Midbrain (tissue), 1 donor: ENCODE results near the gene ABCC4.
"Not testable (repeated sequence)": the region's sequence is repeated elsewhere in the genome, so short reads cannot be mapped to it uniquely, and the experiment has no call there.

Experiments
- DNase-seq: peaks from one replicate; lab custom pipeline; 2025; lab: John Stamatoyannopoulos, UW

Gene ABCC4

GRCh38 chr13:95298169-95298965 lies 2.9 kb downstream of the ABCC4 start:
- DNase-seq = no peak

GRCh38 chr13:95296326-95296925 lies 4.8 kb downstream of the ABCC4 start:
- no peak for DNase-seq

DNA sequence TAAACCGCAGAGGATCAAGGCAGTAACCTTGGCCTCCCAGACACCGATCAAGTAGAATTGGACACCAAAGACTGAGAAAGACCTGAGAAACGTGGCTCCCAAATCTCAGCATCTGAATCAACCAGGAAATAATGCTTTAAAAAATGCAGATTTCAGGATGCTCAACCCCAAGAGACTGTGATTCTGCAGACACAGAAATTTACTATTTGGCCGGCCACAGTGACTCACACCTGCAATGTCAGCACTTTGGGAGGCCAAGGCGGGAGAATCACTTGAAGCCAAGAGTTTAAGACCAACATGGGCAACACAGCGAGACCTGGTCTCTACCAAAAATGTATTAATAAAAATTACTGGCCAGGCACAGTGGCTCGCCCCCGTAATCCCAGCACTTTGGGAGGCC lies 6.2 kb downstream of the ABCC4 start:
- no peak for DNase-seq

DNA sequence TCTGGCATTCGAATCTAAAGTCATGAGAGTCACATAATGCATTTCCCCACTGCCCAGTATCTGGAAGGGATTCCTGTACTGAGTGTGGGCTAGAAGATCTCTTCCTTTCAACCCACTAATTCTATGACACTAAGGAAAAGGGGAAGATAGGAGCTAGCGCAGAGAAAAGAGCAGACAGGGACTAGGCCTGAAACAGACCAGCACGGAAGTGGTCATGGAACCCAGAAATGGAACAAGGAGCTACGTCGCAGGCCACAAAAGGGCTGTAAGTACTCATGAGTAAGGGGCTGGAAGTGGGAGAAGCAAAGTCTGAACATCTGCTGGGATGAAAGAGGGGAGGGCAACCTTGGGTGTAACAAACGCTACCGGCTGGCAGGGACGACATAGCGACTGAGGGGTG lies 8.6 kb downstream of the ABCC4 start:
- no peak for DNase-seq

GRCh38 chr13:95289901-95290300 lies 11.3 kb downstream of the ABCC4 start:
- DNase-seq = not testable (repeated sequence)

GRCh38 chr13:95289020-95289444 lies 12.2 kb downstream of the ABCC4 start:
- no peak for DNase-seq

DNA sequence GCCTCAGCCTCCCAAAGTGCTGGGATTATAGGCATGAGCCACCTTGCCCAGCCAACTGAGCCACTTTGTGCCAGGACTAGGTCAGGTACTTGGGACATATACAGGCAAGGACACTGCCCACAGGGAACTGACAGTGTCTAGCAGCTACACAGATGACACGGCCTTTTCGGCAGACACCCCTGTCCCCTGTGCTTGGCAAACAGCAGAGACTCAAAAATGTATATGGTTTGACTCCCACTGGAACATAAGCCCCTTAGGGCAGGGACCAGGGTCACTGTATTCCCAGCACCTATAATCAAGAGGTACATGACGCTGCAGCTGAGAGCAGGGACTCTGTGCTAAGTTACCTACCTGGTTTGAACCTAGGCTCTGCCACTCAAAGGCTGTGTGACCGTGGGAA lies 16.8 kb downstream of the ABCC4 start:
- no peak for DNase-seq

- DNase-seq = no peak
Measured at GRCh38 chr13:95279016-95279415, 22.2 kb downstream of the ABCC4 start.

DNA sequence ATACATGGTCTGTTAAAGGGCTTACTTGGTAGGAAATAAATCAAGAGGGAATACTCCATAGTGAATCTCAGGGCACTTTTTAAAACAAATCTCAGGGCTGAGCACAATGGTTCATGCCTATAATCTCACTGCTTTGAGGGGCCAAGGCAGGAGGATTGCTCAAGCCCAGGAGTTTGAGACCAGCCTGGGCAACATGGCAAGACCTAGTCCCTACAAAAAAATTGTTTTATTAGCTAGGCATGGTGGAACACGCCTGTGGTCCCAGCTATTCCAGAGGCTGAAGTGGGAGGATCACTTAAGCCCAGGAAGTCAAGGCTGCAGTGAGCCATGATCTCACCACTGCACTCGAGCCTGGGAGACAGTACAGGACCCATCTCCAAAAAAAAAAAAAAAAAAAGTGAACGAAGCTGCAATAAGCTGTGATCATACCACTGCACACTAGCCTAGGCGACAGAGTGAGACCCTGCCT lies 25.2 kb downstream of the ABCC4 start:
- DNase-seq = no peak

GRCh38 chr13:95275322-95276036 lies 25.8 kb downstream of the ABCC4 start:
- DNase-seq = no peak

- not testable (repeated sequence) for DNase-seq
Measured at GRCh38 chr13:95273592-95274132, 27.6 kb downstream of the ABCC4 start.

DNA sequence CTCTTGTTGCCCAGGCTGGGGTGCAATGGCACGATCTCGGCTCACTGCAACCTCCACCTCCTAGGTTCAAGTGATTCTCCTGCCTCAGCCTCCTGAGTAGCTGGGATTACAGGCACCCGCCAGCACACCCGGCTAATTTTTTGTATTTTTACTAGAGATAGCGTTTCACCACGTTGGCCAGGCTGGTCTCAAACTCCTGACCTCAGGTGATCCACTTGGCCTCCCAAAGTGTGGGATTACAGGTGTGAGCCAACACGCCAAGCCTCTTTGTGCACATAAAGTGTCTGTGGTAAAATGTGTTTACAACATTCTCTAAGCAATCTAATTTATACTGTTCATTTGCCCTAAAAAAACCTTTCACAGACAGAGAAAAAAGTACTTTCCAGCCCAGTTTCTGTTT lies 29.2 kb downstream of the ABCC4 start:
- DNase-seq = not testable (repeated sequence)

- no peak for DNase-seq
Measured at GRCh38 chr13:95269756-95270155, 31.5 kb downstream of the ABCC4 start.

- not testable (repeated sequence) for DNase-seq
Measured at GRCh38 chr13:95268343-95269065, 32.7 kb downstream of the ABCC4 start.

DNA sequence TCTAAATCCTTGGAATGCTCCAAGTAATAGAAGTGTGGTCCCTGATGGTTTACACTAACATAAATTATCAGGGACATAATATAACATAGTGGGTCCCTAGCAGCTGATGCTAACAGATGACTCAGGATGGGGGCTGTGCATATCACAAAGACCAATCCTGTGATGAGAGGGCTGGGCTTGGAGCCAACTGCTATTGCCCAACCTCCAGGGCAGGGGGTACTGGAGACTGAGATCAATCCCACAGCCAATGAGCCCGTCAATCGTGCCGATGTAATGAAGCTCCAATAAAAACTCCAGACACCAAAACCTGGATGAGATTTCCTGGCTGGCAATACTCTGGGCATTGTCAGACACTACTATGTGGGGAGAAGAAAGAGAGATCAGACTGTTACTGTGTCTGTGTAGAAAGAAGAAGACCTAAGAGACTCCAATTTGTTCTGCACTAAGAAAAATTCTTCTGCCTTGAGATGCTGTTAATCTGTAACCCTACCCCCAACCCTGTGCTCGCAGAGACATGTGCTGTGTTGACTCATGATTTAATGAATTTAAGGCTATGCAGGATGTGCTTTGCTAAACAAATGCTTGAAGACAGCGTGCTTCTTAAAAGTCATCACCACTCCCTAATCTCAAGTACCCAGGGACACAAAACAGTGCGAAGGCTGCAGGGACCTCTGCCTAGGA lies 33.4 kb downstream of the ABCC4 start:
- DNase-seq = no peak

DNA sequence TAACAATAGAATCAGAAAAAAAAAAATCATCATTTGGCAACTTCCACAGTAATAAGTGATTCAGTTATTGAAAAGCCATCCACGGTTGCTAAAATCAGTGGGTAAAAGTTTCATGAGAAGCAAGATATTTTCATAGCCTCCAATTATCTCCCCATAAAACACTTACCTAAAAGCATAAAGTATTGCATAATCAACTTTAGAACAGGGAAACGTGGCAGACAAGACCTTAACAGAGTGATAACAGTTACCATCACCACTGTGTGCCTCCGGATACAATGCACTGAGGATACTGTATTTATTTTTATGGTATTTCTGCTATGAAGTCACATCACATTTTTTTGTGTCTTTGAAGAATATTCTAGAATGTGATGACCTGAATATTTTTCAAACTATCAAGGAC lies 37.0 kb downstream of the ABCC4 start:
- no peak for DNase-seq

- no peak for DNase-seq
Measured at GRCh38 chr13:95262837-95263384, 38.3 kb downstream of the ABCC4 start.

- DNase-seq = no peak
Measured at GRCh38 chr13:95261956-95262355, 39.3 kb downstream of the ABCC4 start.

GRCh38 chr13:95260031-95260525 lies 41.2 kb downstream of the ABCC4 start:
- no peak for DNase-seq

GRCh38 chr13:95258619-95259194 lies 42.5 kb downstream of the ABCC4 start:
- no peak for DNase-seq
